Activated CD4-positive, alpha-beta memory T cell treated with anti-CD3 and anti-CD28 coated beads, Interleukin-2, amount 10 ng/mL, durations not matched to agents 7 days and 5 days (primary cell): ENCODE data around the gene EID3. TPM values are rescaled to one million over a fixed set of nuclear protein-coding genes. Genes with fewer than 3 reads are reported as not detected.
"Not testable (repeated sequence)": the region's sequence is repeated elsewhere in the genome, so short reads cannot be mapped to it uniquely, and the experiment has no call there.

Experiments
- CTCF ChIA-PET: fragments of 350-600 bp; sonication (Branson Sonifier 250); formaldehyde crosslinking; loops from one replicate; lab custom pipeline; 2021; ENCODE audit warnings: antibody characterized with exemption, inconsistent platforms; lab: Charles Lee
- POLR2A ChIA-PET: fragments of 350-600 bp; sonication (Branson Sonifier 250); formaldehyde crosslinking; loops from one replicate; lab custom pipeline; 2021; ENCODE audit warnings: antibody characterized with exemption; lab: Charles Lee
- DNase-seq: peaks from one replicate; pipeline ENCODE4 v3.0.0-alpha.2; 2020
- H3K27ac Mint-ChIP-seq: one replicate; pipeline ENCODE4 v1.8.0; 2021; ENCODE audit warnings: mild to moderate bottlenecking, mixed read lengths
- H3K27me3 Mint-ChIP-seq: one replicate; pipeline ENCODE4 v1.8.0; 2021; ENCODE audit warnings: mixed read lengths
- H3K36me3 Mint-ChIP-seq: one replicate; pipeline ENCODE4 v1.8.0; 2021; ENCODE audit warnings: low read depth, mixed read lengths
- H3K4me1 Mint-ChIP-seq: one replicate; pipeline ENCODE4 v1.8.0; 2021; ENCODE audit warnings: mixed read lengths
- H3K4me3 Mint-ChIP-seq: one replicate; pipeline ENCODE4 v1.8.0; 2021; ENCODE audit warnings: mild to moderate bottlenecking, mixed read lengths
- H3K9me3 Mint-ChIP-seq: one replicate; pipeline ENCODE4 v1.8.0; 2021; ENCODE audit warnings: mixed read lengths
- total RNA-seq, 2 experiments: library from RNA; stranded (reverse); gene quantifications; one replicate each; pipeline ENCODE4 v1.2.3, GENCODE V29; 2021

The EID3 gene
- total RNA-seq: 1 to 10 TPM; 3.4 to 4.2 TPM

DNA sequence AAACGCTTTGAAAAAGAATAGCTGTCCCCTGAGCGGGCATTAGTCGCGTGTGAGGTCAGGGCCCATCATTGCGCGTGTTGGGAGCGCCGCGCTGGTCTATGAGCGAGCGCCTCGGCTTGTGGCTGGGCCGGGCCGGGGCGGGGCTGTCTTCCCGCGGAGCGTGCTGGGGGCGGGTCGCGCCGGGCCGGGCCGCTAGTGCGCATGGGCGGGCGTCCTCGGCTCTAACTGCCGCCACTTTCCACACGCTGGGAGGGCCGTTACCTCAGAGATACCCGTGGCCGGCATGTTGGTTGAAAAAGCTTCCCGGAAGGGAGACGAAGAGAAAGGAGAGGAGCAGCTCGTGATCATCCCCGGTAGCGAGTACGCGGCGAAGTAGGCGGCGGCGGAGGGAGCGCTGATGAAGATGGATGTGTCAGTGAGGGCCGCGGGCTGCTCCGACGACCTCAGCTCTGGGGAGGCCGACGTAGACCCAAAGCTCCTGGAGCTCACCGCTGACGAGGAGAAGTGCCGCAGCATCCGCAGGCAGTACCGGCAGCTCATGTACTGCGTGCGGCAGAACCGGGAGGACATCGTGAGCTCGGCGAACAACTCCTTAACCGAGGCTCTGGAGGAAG, at the start of gene EID3:
Gene EID3 (plus strand): TSS at position 202 of the 614 bp plus-strand sequence. CDS start 196 bp downstream, at position 398.
- H3K9me3 Mint-ChIP-seq: no peaks in the 10 kb centered on the region
- H3K36me3 Mint-ChIP-seq: peaks cover 61% of the 10 kb centered on the region
- ChIA-PET CTCF (interaction anchor here (0.5 to 2.9 kb wide), 6 partner anchors 15 to 88 kb away, joined by 3 to 34 read pairs (median 4); partner anchors contain the start of gene TXNRD1), POLR2A (interaction anchor here (0.6 to 10.1 kb wide), 20 partner anchors 8 to 1028 kb away, joined by 3 to 151 read pairs (median 4); partner anchors contain the start of genes HCFC2, NFYB, TDG and WASHC4)
- peak within 1 kb of the TSS; percentile 83 for H3K4me3 Mint-ChIP-seq
- peak; percentile 92 for DNase-seq
- H3K27ac Mint-ChIP-seq: peak within 1 kb of the TSS; percentile 94
- H3K4me1 Mint-ChIP-seq: peaks cover 71% of the 10 kb centered on the region
- H3K27me3 Mint-ChIP-seq: no peaks in the 10 kb centered on the region

GRCh38 chr12:104257913-104258472, 45.5 kb upstream of the EID3 start:
- Mint-ChIP-seq H3K4me1 (no peaks in the 10 kb centered on the region), H3K36me3 (no peaks in the 10 kb centered on the region), H3K9me3 (no peaks in the 10 kb centered on the region), H3K4me3 (no peak overlapping the region), H3K27me3 (peaks cover 8% of the 10 kb centered on the region), H3K27ac (no peak overlapping the region)
- no peak for DNase-seq
- ChIA-PET CTCF (interaction anchor here (0.9 kb wide), 1 partner anchor 8 kb away, joined by 3 read pairs; no protein-coding TSS in a partner anchor), POLR2A (no interaction called here)

GRCh38 chr12:104258476-104259067, 45.0 kb upstream of the EID3 start:
- no peaks in the 10 kb centered on the region for H3K4me1 Mint-ChIP-seq
- no peak for DNase-seq
- peaks cover 8% of the 10 kb centered on the region for H3K27me3 Mint-ChIP-seq
- CTCF ChIA-PET: interaction anchor here (0.9 kb wide), 1 partner anchor 9 kb away, joined by 3 read pairs; no protein-coding TSS in a partner anchor
- H3K4me3 Mint-ChIP-seq: no peak overlapping the region
- POLR2A ChIA-PET: no interaction called here
- H3K9me3 Mint-ChIP-seq: no peaks in the 10 kb centered on the region
- H3K27ac Mint-ChIP-seq: no peak overlapping the region
- H3K36me3 Mint-ChIP-seq: no peaks in the 10 kb centered on the region

DNA sequence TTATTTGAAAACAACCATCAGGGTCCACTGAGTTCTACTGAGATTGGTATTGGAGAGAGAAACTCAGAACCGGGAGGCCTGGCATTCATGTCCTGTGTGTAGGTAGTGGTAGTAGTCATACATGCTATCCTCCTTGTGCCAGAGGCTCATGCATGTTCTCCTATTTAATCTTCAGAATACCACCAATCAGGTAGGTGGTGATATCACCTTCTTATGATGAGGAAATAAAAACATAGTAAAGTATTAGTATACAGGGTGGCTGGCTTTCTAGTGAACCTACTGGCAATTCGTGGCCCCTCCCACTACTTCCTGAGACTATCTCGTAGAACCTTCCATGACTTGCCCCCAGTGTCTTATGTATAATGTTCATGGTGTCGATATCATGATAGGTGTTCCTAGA, 40.5 kb upstream of the EID3 start:
- no peak for DNase-seq
- CTCF ChIA-PET: no interaction called here
- H3K4me1 Mint-ChIP-seq: no peaks in the 10 kb centered on the region
- no peaks in the 10 kb centered on the region for H3K9me3 Mint-ChIP-seq
- POLR2A ChIA-PET: no interaction called here
- peaks cover 3% of the 10 kb centered on the region for H3K27me3 Mint-ChIP-seq
- no peaks in the 10 kb centered on the region for H3K36me3 Mint-ChIP-seq
- no peak overlapping the region for H3K4me3 Mint-ChIP-seq
- no peak overlapping the region for H3K27ac Mint-ChIP-seq

GRCh38 chr12:104263580-104264358, 39.8 kb upstream of the EID3 start:
- H3K27ac Mint-ChIP-seq: no peak overlapping the region
- no peak for DNase-seq
- no peak overlapping the region for H3K4me3 Mint-ChIP-seq
- H3K27me3 Mint-ChIP-seq: peaks cover 3% of the 10 kb centered on the region
- H3K4me1 Mint-ChIP-seq: no peaks in the 10 kb centered on the region
- ChIA-PET POLR2A (no interaction called here), CTCF (interaction anchor here (1.2 kb wide), 1 partner anchor 25 kb away, joined by 3 read pairs; no protein-coding TSS in a partner anchor)
- H3K9me3 Mint-ChIP-seq: no peaks in the 10 kb centered on the region
- H3K36me3 Mint-ChIP-seq: no peaks in the 10 kb centered on the region

DNA sequence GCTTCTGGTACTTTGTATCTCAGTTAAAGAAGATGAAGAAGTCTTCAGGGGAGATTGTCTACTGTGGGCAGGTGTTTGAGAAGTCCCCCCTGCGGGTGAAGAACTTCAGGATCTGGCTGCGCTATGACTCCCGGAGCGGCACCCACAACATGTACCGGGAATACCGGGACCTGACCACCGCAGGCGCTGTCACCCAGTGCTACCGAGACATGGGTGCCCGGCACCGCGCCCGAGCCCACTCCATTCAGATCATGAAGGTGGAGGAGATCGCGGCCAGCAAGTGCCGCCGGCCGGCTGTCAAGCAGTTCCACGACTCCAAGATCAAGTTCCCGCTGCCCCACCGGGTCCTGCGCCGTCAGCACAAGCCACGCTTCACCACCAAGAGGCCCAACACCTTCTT, 38.1 kb upstream of the EID3 start:
- H3K27me3 Mint-ChIP-seq, CTCF ChIA-PET, H3K36me3 Mint-ChIP-seq, H3K27ac Mint-ChIP-seq, POLR2A ChIA-PET, H3K4me3 Mint-ChIP-seq, DNase-seq, H3K9me3 Mint-ChIP-seq, H3K4me1 Mint-ChIP-seq: not testable (repeated sequence)

- ChIA-PET POLR2A (no interaction called here), CTCF (no interaction called here)
- DNase-seq: no peak
- H3K4me3 Mint-ChIP-seq: no peak overlapping the region
- H3K27me3 Mint-ChIP-seq: peaks cover 1% of the 10 kb centered on the region
- peaks cover 9% of the 10 kb centered on the region for H3K4me1 Mint-ChIP-seq
- no peaks in the 10 kb centered on the region for H3K9me3 Mint-ChIP-seq
- no peaks in the 10 kb centered on the region for H3K36me3 Mint-ChIP-seq
- no peak overlapping the region for H3K27ac Mint-ChIP-seq
Observed at GRCh38 chr12:104272938-104273337, 30.6 kb upstream of the EID3 start.

GRCh38 chr12:104273503-104273902, 30.0 kb upstream of the EID3 start:
- Mint-ChIP-seq H3K36me3 (no peaks in the 10 kb centered on the region), H3K4me1 (peaks cover 9% of the 10 kb centered on the region), H3K27me3 (peaks cover 1% of the 10 kb centered on the region), H3K9me3 (no peaks in the 10 kb centered on the region), H3K4me3 (no peak overlapping the region), H3K27ac (no peak overlapping the region)
- POLR2A ChIA-PET: no interaction called here
- CTCF ChIA-PET: interaction anchor here (0.7 to 1.0 kb wide), 2 partner anchors 16 to 60 kb away, joined by 3 read pairs; no protein-coding TSS in a partner anchor
- no peak for DNase-seq

- peaks cover 9% of the 10 kb centered on the region for H3K4me1 Mint-ChIP-seq
- H3K4me3 Mint-ChIP-seq: no peak overlapping the region
- POLR2A ChIA-PET: interaction anchor here (3.8 kb wide), 1 partner anchor 14 kb away, joined by 33 read pairs; no protein-coding TSS in a partner anchor
- no peak overlapping the region for H3K27ac Mint-ChIP-seq
- no peaks in the 10 kb centered on the region for H3K36me3 Mint-ChIP-seq
- peaks cover 1% of the 10 kb centered on the region for H3K27me3 Mint-ChIP-seq
- CTCF ChIA-PET: interaction anchor here (2.1 kb wide), 1 partner anchor 12 kb away, joined by 8 read pairs; no protein-coding TSS in a partner anchor
- no peak for DNase-seq
- no peaks in the 10 kb centered on the region for H3K9me3 Mint-ChIP-seq
Observed at GRCh38 chr12:104274811-104275210, 28.7 kb upstream of the EID3 start.

GRCh38 chr12:104275689-104276088, 27.9 kb upstream of the EID3 start:
- no peak for DNase-seq
- Mint-ChIP-seq H3K4me3 (no peak overlapping the region), H3K9me3 (no peaks in the 10 kb centered on the region), H3K4me1 (peaks cover 9% of the 10 kb centered on the region), H3K27ac (no peak overlapping the region), H3K36me3 (no peaks in the 10 kb centered on the region), H3K27me3 (peaks cover 7% of the 10 kb centered on the region)
- CTCF ChIA-PET: interaction anchor here (2.1 kb wide), 1 partner anchor 11 kb away, joined by 8 read pairs; no protein-coding TSS in a partner anchor
- POLR2A ChIA-PET: interaction anchor here (1.4 to 3.8 kb wide), 3 partner anchors 9 to 56 kb away, joined by 3 to 33 read pairs (median 7); no protein-coding TSS in a partner anchor

GRCh38 chr12:104276273-104277131, 27.0 kb upstream of the EID3 start:
- no peak for DNase-seq
- POLR2A ChIA-PET: interaction anchor here (1.4 to 3.8 kb wide), 3 partner anchors 8 to 57 kb away, joined by 3 to 33 read pairs (median 7); no protein-coding TSS in a partner anchor
- Mint-ChIP-seq H3K4me1 (peaks cover 9% of the 10 kb centered on the region), H3K9me3 (no peaks in the 10 kb centered on the region), H3K4me3 (no peak overlapping the region), H3K36me3 (no peaks in the 10 kb centered on the region), H3K27ac (peak overlapping the region; percentile 38), H3K27me3 (peaks cover 11% of the 10 kb centered on the region)
- CTCF ChIA-PET: interaction anchor here (0.5 to 2.1 kb wide), 2 partner anchors 10 to 309 kb away, joined by 3 to 8 read pairs; no protein-coding TSS in a partner anchor

- POLR2A ChIA-PET: no interaction called here
- no peak for DNase-seq
- Mint-ChIP-seq H3K36me3 (no peaks in the 10 kb centered on the region), H3K9me3 (no peaks in the 10 kb centered on the region), H3K27ac (no peak overlapping the region), H3K27me3 (peaks cover 12% of the 10 kb centered on the region), H3K4me3 (no peak overlapping the region), H3K4me1 (peaks cover 9% of the 10 kb centered on the region)
- CTCF ChIA-PET: no interaction called here
Observed at GRCh38 chr12:104279164-104279563, 24.4 kb upstream of the EID3 start.
